ENCODE data around the gene ABCG1.
"Not testable (repeated sequence)": the region's sequence is repeated elsewhere in the genome, so short reads cannot be mapped to it uniquely, and the experiment has no call there.

Gene ABCG1

DNA sequence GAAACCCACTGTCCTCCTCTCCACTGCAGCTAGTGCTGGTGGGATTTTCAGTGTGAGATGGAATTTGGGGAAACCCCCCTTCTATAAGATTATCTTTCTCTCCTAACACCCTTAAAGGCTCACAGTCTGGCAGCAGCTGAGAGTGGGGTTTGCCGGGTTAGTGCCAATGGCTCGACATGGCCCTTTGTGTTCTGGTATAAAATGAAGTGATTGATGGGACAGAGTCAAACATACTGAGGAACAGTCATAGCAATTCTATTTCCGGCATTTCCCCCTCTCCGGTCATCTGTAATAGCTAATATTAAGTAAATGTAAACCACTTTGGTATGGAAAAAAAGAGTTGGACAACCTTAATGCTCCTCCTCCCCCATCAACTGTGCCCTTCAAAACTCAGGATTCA is 58.7 kb downstream of the ABCG1 start:
- no peak for DNase-seq

DNA sequence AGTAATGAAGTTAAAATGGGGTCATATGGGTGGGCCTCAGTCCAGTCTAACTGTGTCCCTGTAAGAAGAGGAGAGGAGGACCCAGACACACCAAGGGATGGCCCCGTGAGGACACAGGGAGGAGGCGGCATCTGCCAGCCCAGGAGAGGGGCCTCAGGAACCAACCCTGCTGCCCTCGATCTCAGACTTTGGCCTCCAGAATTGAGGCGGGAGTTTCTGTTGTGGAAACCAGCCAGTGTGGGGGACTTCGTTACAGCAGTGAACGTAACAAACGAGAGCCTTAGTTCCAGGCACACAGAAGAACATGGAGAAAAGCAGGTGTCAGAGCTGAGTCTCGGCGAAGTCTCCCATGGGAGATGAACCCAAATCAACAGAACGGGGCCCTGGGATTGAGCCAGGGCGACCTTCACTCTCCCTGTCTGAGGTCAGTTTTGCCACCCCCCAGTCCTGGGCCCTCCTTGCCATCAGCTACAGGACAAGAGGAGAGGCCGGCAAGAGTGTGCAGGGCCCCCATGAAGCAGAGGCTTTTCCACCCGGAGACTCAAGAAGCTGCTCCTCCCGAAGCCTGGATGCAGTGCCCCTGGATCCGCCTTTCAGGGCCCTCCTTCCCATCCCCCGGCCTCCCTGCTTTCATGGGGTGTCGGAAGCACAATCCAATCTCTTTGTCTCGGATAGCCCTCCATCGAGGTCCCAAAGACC is 59.7 kb downstream of the ABCG1 start:
- no peak for DNase-seq

DNA sequence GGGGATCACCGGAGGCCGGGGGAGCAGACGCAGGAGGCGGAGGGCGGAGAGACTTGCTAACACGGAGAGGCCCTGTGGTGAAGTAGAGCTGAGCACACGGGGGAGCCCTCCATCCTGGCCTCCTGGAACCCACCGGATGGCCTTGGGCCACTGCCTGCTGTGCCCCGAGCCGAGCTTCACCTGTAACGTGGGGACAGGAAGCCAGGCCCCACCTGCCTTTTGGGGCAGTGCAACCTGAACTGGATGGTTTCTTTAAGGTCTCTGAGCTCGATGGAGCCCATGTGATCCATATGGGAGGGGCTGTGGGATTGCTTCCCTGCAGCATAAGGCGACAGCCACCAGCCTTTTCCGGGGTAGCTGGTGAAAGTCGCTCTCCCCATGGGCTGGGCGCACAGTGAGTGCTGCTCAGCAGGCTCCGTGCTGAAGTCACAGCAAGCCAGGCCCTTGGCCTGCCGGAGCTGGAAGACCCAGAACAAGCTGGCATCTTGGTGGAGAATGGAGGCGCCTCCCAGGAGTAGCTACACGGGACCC is 60.5 kb downstream of the ABCG1 start:
- no peak for DNase-seq

GRCh38 chr21:42279888-42280287 is 60.9 kb downstream of the ABCG1 start:
- DNase-seq, result no peak

GRCh38 chr21:42280356-42281180 is 61.6 kb downstream of the ABCG1 start:
- no peak for DNase-seq

GRCh38 chr21:42281181-42281680 is 62.3 kb downstream of the ABCG1 start:
- DNase-seq, result no peak

DNA sequence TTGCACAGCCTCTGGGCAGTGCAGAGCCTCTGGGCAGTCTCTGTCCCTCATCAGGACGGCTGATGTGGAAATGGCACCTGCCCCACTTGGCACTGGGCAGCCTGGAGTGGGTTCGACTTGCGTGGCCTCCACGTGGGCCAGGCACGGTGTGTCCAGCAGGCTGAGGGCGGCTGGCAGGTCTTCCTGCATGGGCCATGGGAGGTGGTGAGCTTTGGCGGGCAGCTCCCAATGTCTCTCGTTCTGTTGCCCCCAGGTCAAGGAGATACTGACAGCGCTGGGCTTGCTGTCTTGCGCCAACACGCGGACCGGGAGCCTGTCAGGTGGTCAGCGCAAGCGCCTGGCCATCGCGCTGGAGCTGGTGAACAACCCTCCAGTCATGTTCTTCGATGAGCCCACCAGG is 63.1 kb downstream of the ABCG1 start:
- no peak for DNase-seq

- no peak for DNase-seq
These were observed 63.8 kb downstream of the ABCG1 start for GRCh38 chr21:42282715-42283114.

DNA sequence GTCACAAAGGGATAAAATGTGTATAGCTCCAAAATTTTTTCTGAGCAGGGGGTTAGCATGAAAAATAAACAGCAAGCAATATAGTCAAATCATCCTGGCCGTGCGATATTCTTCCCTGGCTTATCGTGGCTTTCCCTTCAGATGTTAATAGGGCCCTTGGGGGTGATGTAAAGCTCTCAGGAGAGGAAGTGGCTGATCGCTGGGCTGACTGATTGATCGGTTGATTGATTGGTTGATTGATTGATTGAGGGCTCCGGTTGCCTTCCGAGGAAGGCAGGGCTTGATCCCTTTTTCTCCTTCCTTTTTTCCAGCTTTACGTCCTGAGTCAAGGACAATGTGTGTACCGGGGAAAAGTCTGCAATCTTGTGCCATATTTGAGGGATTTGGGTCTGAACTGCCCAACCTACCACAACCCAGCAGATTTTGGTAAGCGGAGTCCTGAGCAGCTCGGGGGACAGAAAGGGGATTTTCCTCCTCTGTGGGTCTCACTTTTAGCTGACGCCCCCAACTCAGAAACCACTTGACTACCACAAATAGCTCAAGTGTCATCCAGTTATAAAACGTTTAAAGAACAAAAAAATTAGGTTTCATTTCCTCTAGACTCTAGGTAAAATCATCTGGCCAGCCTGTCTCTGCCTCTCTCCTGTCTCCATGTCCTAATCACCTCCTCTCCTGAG is 66.8 kb downstream of the ABCG1 start:
- DNase-seq, result no peak

DNA sequence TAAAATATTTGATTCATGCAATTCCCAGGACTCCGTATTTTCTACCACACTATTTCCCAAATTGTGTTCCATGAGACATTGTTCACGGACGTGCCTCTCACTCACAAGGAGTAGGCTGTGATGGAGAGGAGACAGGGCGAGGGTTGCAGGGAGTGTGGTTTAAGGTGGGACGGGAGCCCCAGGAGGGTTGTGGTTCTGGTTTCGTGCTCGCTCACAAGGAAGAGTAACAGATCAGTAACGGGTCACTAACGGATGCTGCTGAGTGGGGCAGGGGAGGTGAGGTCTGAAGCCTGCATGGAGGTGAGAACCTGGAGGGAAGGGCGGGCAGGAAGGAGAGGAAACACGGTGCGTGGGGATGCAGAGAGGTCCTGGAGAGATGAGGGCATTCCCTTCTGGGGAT is 67.5 kb downstream of the ABCG1 start:
- DNase-seq, result no peak

DNA sequence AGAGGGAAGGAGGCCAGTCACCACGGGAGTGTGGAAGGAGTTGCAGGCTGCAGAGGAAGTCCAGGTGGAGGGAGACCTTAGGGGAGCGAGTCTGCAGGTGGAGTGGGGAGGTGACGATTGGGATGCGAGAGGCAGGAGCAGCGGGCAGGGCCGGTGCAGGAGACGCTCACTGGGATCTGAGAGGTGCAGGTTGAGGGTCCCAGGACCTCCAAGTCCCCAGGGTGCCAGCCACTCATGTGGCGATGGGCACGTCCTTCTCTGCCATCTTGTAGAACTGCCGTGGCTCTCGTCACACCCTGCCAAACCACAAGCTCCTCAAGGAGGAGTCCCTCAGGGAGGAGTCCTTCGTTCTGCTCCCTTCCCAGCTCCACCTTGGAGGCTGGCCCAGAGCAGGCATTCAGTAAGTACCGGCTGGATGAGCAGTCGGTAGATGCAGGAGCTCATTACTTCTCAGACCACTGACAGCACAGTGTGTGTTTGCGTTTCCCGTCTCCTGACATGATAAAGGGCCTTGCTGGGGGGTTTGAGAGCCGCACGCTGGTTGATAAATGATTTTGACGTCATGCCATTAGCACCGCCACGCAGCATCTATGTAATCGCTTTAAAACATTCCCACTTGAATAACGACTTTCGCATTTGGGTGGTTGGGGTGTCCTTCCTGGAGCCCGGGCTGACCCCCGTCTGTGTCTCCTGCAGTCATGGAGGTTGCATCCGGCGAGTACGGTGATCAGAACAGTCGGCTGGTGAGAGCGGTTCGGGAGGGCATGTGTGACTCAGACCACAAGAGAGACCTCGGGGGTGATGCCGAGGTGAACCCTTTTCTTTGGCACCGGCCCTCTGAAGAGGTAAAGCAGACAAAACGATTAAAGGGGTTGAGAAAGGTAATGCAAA is 68.5 kb downstream of the ABCG1 start:
- no peak for DNase-seq

DNA sequence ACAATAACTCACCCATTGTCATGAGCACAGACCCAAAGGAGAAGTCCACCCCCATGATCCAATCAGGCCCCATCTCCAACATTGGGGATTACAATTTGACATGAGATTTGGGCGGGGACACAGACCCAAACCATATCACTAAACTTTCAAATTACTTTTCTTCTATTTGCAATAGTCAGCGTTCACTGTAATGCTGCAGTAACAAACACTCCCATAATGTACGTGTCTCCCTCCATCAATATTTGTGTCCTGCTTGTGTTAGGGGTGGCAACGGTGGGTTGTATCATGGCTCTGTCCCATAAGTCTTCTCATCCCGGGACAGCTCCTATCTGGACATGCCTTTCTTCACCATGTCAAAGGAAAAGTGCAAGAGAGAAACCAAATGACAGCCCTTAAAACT is 70.0 kb downstream of the ABCG1 start:
- no peak for DNase-seq

DNA sequence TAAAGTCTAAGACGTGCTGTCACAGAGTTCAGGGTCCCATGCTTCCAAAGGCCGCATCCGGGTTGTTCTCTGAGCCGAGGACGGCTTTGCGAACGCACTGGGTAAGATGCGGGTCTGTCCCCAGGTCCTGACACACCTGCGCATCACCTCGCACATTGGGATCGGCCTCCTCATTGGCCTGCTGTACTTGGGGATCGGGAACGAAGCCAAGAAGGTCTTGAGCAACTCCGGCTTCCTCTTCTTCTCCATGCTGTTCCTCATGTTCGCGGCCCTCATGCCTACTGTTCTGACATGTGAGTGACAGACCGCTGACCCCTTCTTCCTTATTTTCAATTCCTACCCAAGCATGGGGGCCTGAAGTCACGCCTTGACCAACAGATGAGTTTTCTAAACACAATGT is 71.0 kb downstream of the ABCG1 start:
- DNase-seq, result peak; percentile 43

DNA sequence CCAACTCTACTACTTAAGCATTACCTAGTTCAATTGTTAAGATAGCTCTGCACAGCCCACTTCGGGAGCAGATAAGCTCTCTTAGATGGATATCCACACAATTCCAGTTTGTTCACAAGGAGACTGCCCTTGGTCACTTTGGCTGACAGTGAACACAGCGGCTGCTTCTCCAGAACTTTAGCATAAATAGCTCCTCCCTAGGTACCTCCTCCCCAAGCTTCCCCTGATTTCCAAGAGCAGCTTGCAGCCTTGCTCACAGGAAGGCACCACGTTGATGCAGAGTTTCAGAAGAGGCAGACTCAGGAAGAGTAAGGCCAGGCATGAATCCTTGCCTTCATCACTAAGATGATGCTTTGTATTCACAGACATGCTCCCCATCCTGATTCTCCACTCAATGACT is 71.6 kb downstream of the ABCG1 start:
- DNase-seq, result no peak

DNA sequence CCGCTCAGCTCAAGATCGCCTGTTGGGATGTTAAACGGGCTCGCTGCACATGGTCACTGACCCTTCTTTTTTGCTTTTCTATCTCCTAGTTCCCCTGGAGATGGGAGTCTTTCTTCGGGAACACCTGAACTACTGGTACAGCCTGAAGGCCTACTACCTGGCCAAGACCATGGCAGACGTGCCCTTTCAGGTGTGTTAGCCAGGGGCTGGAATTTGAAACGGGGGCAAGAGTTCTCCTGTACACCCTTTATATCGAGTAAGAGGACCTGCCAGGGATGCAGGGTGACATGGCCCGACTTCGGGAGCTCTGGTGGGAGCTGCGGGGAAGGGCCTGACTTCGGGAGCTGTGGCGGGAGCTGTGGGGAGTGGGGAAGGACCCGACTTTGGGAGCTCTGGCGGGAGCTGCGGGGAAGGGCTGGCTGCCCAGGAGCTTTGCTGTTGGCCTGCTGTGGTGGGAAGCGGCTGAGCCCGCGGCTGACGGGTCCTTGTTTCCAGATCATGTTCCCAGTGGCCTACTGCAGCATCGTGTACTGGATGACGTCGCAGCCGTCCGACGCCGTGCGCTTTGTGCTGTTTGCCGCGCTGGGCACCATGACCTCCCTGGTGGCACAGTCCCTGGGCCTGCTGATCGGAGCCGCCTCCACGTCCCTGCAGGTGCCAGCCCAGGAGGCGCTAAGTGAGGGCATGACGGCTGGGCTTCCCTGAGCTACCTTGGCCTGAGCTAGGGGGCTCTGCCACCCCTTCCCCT is 72.2 kb downstream of the ABCG1 start:
- no peak for DNase-seq

- no peak for DNase-seq
These were observed 73.0 kb downstream of the ABCG1 start for GRCh38 chr21:42291751-42292562.

DNA sequence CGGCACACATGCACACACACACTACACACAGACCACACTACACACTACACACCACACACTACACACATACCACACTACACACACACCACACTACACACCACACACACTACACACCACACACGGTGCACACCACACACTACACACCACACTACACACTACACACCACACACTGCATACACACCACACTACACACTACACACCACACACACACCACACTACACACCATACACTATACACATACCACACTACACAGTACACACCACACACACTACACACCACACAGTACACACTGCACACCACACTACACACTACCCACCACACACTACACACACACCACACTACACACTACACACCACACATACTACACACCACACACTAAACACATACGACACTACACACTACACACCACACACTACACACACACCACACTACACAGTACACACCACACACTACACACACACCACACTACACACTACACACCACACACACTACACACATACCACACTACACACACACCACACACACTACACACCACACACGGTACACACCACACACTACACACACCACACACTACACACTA is 73.7 kb downstream of the ABCG1 start:
- DNase-seq, result not testable (repeated sequence)

DNA sequence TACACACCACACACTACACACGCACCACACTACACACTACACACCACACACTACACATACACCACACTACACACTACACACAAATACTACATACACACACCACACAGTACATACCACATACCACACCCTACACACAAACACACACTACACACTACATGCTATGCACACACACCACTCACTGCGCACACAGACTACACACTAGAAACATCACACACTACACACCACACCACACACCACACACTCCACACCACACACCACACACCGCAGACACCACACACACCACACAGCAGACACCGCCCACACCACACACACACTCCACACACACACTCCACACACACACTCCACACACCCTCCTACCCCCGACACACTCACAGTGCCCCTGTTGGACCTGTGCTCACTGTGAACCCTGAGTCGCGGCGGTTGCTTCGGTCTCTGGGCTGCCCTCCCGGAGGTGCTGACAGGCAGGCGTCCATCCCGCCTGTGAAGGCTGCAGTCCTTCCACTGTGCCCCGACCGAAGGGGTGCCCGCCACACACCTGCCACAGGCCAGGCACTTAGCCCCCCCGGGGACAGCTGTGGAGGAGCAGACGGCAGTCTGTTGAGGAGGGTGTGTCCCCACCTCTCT is 74.8 kb downstream of the ABCG1 start:
- no peak for DNase-seq

GRCh38 chr21:42294273-42294880 is 75.4 kb downstream of the ABCG1 start:
- no peak for DNase-seq

Data from CD4-positive, alpha-beta T cell treated with Interferon gamma for 1 hour (primary cell).